Activated naive CD8-positive, alpha-beta T cell treated with anti-CD3 and anti-CD28 coated beads, Interleukin-2, amount 50 U/mL, for 24 hours (primary cell): Measurements from ENCODE around the gene ERF.
A peak's percentile ranks its signal among the peaks of the same experiment; 100 is the strongest.

Experiments
- ATAC-seq: fragments of 150-1000 bp; cut with Tn5 transposase; one replicate; pipeline ENCODE4 v1.10.0; 2021
- DNase-seq: peaks from one replicate; pipeline ENCODE4 v3.0.0; 2021
- H3K27ac Mint-ChIP-seq: one replicate; pipeline ENCODE4 v1.8.0; 2021; ENCODE audit warnings: mild to moderate bottlenecking, mixed read lengths
- H3K27me3 Mint-ChIP-seq: one replicate; pipeline ENCODE4 v1.8.0; 2021; ENCODE audit warnings: mixed read lengths
- H3K36me3 Mint-ChIP-seq: one replicate; pipeline ENCODE4 v1.8.0; 2021; ENCODE audit warnings: low read depth, mixed read lengths
- H3K4me1 Mint-ChIP-seq: one replicate; pipeline ENCODE4 v1.8.0; 2021; ENCODE audit warnings: mixed read lengths
- H3K4me3 Mint-ChIP-seq: one replicate; pipeline ENCODE4 v1.8.0; 2021; ENCODE audit warnings: mild to moderate bottlenecking, moderate library complexity, mixed read lengths
- H3K9me3 Mint-ChIP-seq: one replicate; pipeline ENCODE4 v1.8.0; 2021; ENCODE audit warnings: mixed read lengths

The ERF gene

GRCh38 chr19:42198676-42199439 is 56.1 kb downstream of the ERF start:
- H3K27me3 Mint-ChIP-seq: no peaks in the 10 kb centered on the region
- H3K36me3 Mint-ChIP-seq: peaks cover 27% of the 10 kb centered on the region
- H3K4me3 Mint-ChIP-seq: peak overlapping the region; percentile 68
- peak; percentile 64 for ATAC-seq
- peak overlapping the region; percentile 92 for H3K27ac Mint-ChIP-seq
- peaks cover 76% of the 10 kb centered on the region for H3K4me1 Mint-ChIP-seq
- no peaks in the 10 kb centered on the region for H3K9me3 Mint-ChIP-seq
- DNase-seq: peak; percentile 68
